ENCODE measurements around the gene DCAF5. TPM values are rescaled to one million over a fixed set of nuclear protein-coding genes. Genes with fewer than 3 reads are reported as not detected.

DCAF5 gene
- polyA plus RNA-seq, 3 donors = 22.2 to 55.1 (median 30.6) TPM

DNA sequence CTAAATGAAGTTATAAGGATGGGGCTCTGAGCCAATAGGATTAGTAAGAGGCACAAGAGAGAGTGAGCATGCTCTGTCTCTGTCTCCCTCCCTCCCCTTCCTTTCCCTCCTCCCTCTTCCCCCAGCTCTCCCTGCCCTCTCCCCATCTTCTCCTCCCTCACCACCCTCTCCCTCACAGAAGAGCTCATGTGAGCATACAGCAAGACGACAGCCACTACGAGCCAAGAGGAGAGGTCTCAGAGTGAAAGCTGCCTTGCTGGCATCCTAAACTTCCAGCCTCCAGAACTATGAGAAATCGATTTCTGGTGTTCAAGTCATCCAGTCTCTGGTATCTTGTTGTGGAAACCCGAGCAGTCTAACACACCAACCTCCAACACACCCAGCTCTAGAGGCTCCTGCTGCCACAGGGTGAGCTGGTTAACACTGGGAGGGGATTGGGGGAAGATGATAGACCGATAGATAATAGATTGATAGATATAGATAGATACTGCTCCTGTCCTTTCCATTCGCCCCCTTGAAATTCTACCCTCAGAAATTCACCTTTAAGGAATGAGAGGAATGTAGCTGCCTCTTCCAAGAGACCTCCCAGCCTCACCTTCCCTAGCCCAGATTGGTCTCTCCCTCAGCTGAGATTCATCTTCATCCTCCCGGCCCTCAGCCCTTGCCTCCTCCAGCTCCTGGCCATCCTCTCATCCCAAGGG is 148.0 kb downstream of the DCAF5 start:
- no peaks in the 10 kb centered on the region for H3K27me3 ChIP-seq (ENCODE audit: control insufficient read depth in 2 of 2, insufficient read depth in 2 of 2, low read length in 2 of 2)
- H4K20me1 ChIP-seq (ENCODE audit: insufficient read depth, low read length) = no peaks in the 10 kb centered on the region
- H2AFZ ChIP-seq (ENCODE audit: insufficient read depth, low read depth, low read length, poor library complexity, severe bottlenecking) = no peak overlapping the region
- peaks cover 10% of the 10 kb centered on the region for H3K4me1 Mint-ChIP-seq
- peaks cover 1 to 3% (median 1%) of the 10 kb centered on the region in 3 donors for H3K27me3 Mint-ChIP-seq (ENCODE audit: low read depth in 3 of 3)
- no peak overlapping the region for H3K27ac Mint-ChIP-seq
- no peak overlapping the region for H3K9ac ChIP-seq (ENCODE audit: insufficient read depth, low read length, poor library complexity, severe bottlenecking)
- H3K4me3 Mint-ChIP-seq = no peak overlapping the region
- H3K36me3 Mint-ChIP-seq = no peaks in the 10 kb centered on the region
- H3K4me3 ChIP-seq (replicated peaks in 1 of 3; ENCODE audit: low read depth in 2 of 3, low read length in 3 of 3) = no peak overlapping the region
- DNase-seq = no peak
- TF ChIP-seq, protein P1, sequence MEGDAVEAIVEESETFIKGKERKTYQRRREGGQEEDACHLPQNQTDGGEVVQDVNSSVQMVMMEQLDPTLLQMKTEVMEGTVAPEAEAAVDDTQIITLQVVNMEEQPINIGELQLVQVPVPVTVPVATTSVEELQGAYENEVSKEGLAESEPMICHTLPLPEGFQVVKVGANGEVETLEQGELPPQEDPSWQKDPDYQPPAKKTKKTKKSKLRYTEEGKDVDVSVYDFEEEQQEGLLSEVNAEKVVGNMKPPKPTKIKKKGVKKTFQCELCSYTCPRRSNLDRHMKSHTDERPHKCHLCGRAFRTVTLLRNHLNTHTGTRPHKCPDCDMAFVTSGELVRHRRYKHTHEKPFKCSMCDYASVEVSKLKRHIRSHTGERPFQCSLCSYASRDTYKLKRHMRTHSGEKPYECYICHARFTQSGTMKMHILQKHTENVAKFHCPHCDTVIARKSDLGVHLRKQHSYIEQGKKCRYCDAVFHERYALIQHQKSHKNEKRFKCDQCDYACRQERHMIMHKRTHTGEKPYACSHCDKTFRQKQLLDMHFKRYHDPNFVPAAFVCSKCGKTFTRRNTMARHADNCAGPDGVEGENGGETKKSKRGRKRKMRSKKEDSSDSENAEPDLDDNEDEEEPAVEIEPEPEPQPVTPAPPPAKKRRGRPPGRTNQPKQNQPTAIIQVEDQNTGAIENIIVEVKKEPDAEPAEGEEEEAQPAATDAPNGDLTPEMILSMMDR (IDR thresholded peaks at IDR 0.05) = no peak
- H3K4me2 ChIP-seq (replicated peaks; ENCODE audit: extremely low read depth, low read length, poor library complexity, severe bottlenecking) = no peak overlapping the region
- no peaks in the 10 kb centered on the region for H3K36me3 ChIP-seq (replicated peaks in 1 of 2; ENCODE audit: control insufficient read depth in 1 of 2, insufficient read depth in 2 of 2, low read length in 2 of 2)
- WGBS (ENCODE audit: insufficient coverage) = 65% methylated on average over 2 of the region's 7 CpGs
- no peak overlapping the region for H3K27ac ChIP-seq (ENCODE audit: low read depth in 1 of 2, low read length in 2 of 2)
- no peaks in the 10 kb centered on the region for H3K9me3 Mint-ChIP-seq
- H3K9me3 ChIP-seq (replicated peaks in 1 of 2; ENCODE audit: control insufficient read depth in 1 of 2, insufficient read depth in 1 of 2, low read length in 2 of 2) = no peaks in the 10 kb centered on the region
- intact Hi-C loops (cut with micrococcal nuclease) = no loop called here
- H3K79me2 ChIP-seq (ENCODE audit: insufficient read depth, low read length) = no peaks in the 10 kb centered on the region
- no peaks in the 10 kb centered on the region for H3K4me1 ChIP-seq (ENCODE audit: control insufficient read depth in 1 of 2, insufficient read depth in 2 of 2, low read length in 2 of 2)

GRCh38 chr14:69003626-69004025 is 149.3 kb downstream of the DCAF5 start:
- no peak for DNase-seq
- intact Hi-C loops (cut with micrococcal nuclease) = no loop called here
- Histone ChIP-seq H3K27ac (ENCODE audit: low read depth in 1 of 2, low read length in 2 of 2) (no peak overlapping the region), H3K36me3 (replicated peaks in 1 of 2; ENCODE audit: control insufficient read depth in 1 of 2, insufficient read depth in 2 of 2, low read length in 2 of 2) (no peaks in the 10 kb centered on the region), H3K4me2 (replicated peaks; ENCODE audit: extremely low read depth, low read length, poor library complexity, severe bottlenecking) (no peak overlapping the region), H3K27me3 (ENCODE audit: control insufficient read depth in 2 of 2, insufficient read depth in 2 of 2, low read length in 2 of 2) (no peaks in the 10 kb centered on the region), H3K9me3 (replicated peaks in 1 of 2; ENCODE audit: control insufficient read depth in 1 of 2, insufficient read depth in 1 of 2, low read length in 2 of 2) (no peaks in the 10 kb centered on the region), H3K4me3 (replicated peaks in 1 of 3; ENCODE audit: low read depth in 2 of 3, low read length in 3 of 3) (no peak overlapping the region), H3K4me1 (ENCODE audit: control insufficient read depth in 1 of 2, insufficient read depth in 2 of 2, low read length in 2 of 2) (no peaks in the 10 kb centered on the region), H3K79me2 (ENCODE audit: insufficient read depth, low read length) (no peaks in the 10 kb centered on the region), H4K20me1 (ENCODE audit: insufficient read depth, low read length) (no peaks in the 10 kb centered on the region), H3K9ac (ENCODE audit: insufficient read depth, low read length, poor library complexity, severe bottlenecking) (no peak overlapping the region), H2AFZ (ENCODE audit: insufficient read depth, low read depth, low read length, poor library complexity, severe bottlenecking) (no peak overlapping the region)
- Mint-ChIP-seq H3K4me1 (peaks cover 10% of the 10 kb centered on the region), H3K27me3 (ENCODE audit: low read depth in 3 of 3) (peaks cover 0 to 3% (median 1%) of the 10 kb centered on the region in 3 donors), H3K9me3 (no peaks in the 10 kb centered on the region), H3K4me3 (no peak overlapping the region), H3K27ac (no peak overlapping the region), H3K36me3 (no peaks in the 10 kb centered on the region)
- TF ChIP-seq, protein P1 (IDR thresholded peaks at IDR 0.05) = no peak
- WGBS (ENCODE audit: insufficient coverage) = 94% methylated on average over 7 of the region's 10 CpGs

All from CD14-positive monocyte (primary cell).